Body of pancreas (tissue), 4 donors: Measurements from ENCODE around the gene DYRK1B.

Experiments used
- CTCF ChIP-seq, 7 experiments: fragments of 450-650 bp in 4 of 7; fragments of 200-600 bp in 3 of 7; sonication (generic) in 3 of 7; IDR thresholded peaks; one replicate each; pipeline ENCODE4 v1.5.1; 2016 to 2019; ENCODE audit warnings: antibody characterized with exemption in 7 of 7
- POLR2A ChIP-seq, 3 donors: fragments of 450-650 bp; IDR thresholded peaks; one replicate each; pipeline ENCODE4 v1.6.1; 2016; ENCODE audit warnings: antibody characterized with exemption in 3 of 3, mild to moderate bottlenecking in 2 of 3

- TF ChIP-seq CTCF (IDR thresholded peaks at IDR 0.05) (no peak), POLR2A (IDR thresholded peaks at IDR 0.05) (no peak)
Observed at GRCh38 chr19:39810424-39810823, 23.5 kb downstream of the DYRK1B start.
